HepG2 (cell line): ENCODE results near the gene ZNF865. TPM values are rescaled to one million over a fixed set of nuclear protein-coding genes. Genes with fewer than 3 reads are reported as not detected.

Experiments
- DPF2 ChIP-seq: sonication (generic); formaldehyde crosslinking; IDR thresholded peaks from 2 replicates; pipeline ENCODE4 v1.4.0; 2020; ENCODE audit warnings: mild to moderate bottlenecking, low read depth, missing genetic modification reagents, borderline replicate concordance
- EP300 ChIP-seq, 3 experiments: sonication (generic) in 1 of 3; formaldehyde crosslinking in 1 of 3; IDR thresholded peaks; 2 replicates each; pipeline versions ENCODE4 v1.5.1 to v1.6.1; 2011 to 2020; ENCODE audit warnings: low read depth in 2 of 3, low read length in 2 of 3, borderline replicate concordance in 1 of 3, improper control_type of control experiment in 1 of 3, mild to moderate bottlenecking in 1 of 3, missing genetic modification reagents in 1 of 3, moderate library complexity in 1 of 3
- GATAD1 ChIP-seq: IDR thresholded peaks from 2 replicates; pipeline ENCODE4 v1.6.1; 2016; ENCODE audit warnings: missing genetic modification reagents, missing compliant biosample characterization
- IRF9 ChIP-seq: sonication (generic); formaldehyde crosslinking; IDR thresholded peaks from 2 replicates; pipeline ENCODE4 v1.8.0; 2022; ENCODE audit warnings: missing genetic modification reagents, mild to moderate bottlenecking, borderline replicate concordance
- KLF9 ChIP-seq: IDR thresholded peaks from 2 replicates; pipeline ENCODE4 v1.6.1; 2016; ENCODE audit warnings: low read depth
- MAZ ChIP-seq, 2 experiments: sonication (generic) in 1 of 2; formaldehyde crosslinking in 1 of 2; IDR thresholded peaks; 2 replicates each; pipeline versions ENCODE4 v1.5.0 to v1.6.1; 2012 to 2020; ENCODE audit warnings: low read depth in 2 of 2, mild to moderate bottlenecking in 2 of 2, borderline replicate concordance in 1 of 2, improper control_type of control experiment in 1 of 2, low read length in 1 of 2, missing genetic modification reagents in 1 of 2, moderate library complexity in 1 of 2
- NONO ChIP-seq, 2 experiments: fragments of 450-650 bp in 1 of 2; sonication (generic) in 1 of 2; formaldehyde crosslinking in 1 of 2; IDR thresholded peaks in 1 of 2; conservative IDR thresholded peaks in 1 of 2; 2 replicates each; pipeline versions ENCODE4 v1.6.1 to v1.8.0; 2017 to 2022; ENCODE audit warnings: mild to moderate bottlenecking in 1 of 2, missing genetic modification reagents in 1 of 2, moderate library complexity in 1 of 2
- TP53 ChIP-seq: sonication (generic); formaldehyde crosslinking; conservative IDR thresholded peaks from 2 replicates; pipeline ENCODE4 v1.4.0; 2020; ENCODE audit warnings: missing genetic modification reagents
- ZBTB14 ChIP-seq: sonication (generic); formaldehyde crosslinking; IDR thresholded peaks from 2 replicates; pipeline ENCODE4 v1.4.0; 2020; ENCODE audit warnings: missing genetic modification reagents
- ZFY ChIP-seq: sonication (generic); formaldehyde crosslinking; IDR thresholded peaks from 2 replicates; pipeline ENCODE4 v1.4.0; 2020; ENCODE audit warnings: missing genetic modification reagents
- ZNF275 ChIP-seq: sonication (generic); formaldehyde crosslinking; IDR thresholded peaks from 2 replicates; pipeline ENCODE4 v1.8.0; 2022; ENCODE audit warnings: missing genetic modification reagents, mild to moderate bottlenecking, inconsistent platforms, borderline replicate concordance
- ZNF710 ChIP-seq: sonication (generic); formaldehyde crosslinking; IDR thresholded peaks from 2 replicates; pipeline ENCODE4 v1.5.0; 2020; ENCODE audit warnings: mild to moderate bottlenecking, missing genetic modification reagents, borderline replicate concordance
- ZNF784 ChIP-seq: sonication (generic); formaldehyde crosslinking; IDR thresholded peaks from 2 replicates; pipeline ENCODE4 v1.5.1; 2020; ENCODE audit warnings: missing genetic modification reagents, mild to moderate bottlenecking, borderline replicate concordance
- ZSCAN29 ChIP-seq: sonication (generic); formaldehyde crosslinking; conservative IDR thresholded peaks from 2 replicates; pipeline ENCODE4 v1.4.0; 2020; ENCODE audit warnings: mild to moderate bottlenecking, missing genetic modification reagents
- polyA plus RNA-seq, 8 experiments: library from polyadenylated mRNA; depleted of rRNA in 3 of 8; stranded (reverse) in 7 of 8; unstranded in 1 of 8; fragments of >200 nt; fragmentation: Illumina TruSeq in 4 of 8; extraction: Trizol in 4 of 8; gene quantifications; 2 replicates each; pipeline versions ENCODE4 v1.2.1 to v1.2.3, GENCODE V29; 2011 to 2016; ENCODE audit warnings: low read depth in 4 of 8, missing spikeins in 1 of 8, mixed read lengths in 1 of 8; ENCODE audit not compliant: insufficient read depth in 1 of 8
- total RNA-seq, 5 experiments: library from RNA; depleted of rRNA; stranded (reverse); fragments of >200 nt; fragmentation: Illumina TruSeq; extraction: Trizol; gene quantifications; 2 replicates each; pipeline ENCODE4 v1.2.3, GENCODE V29; 2016; ENCODE audit warnings: low read depth in 1 of 5

Gene ZNF865
- total and polyA plus RNA-seq, 2 of the 13 experiments (the other 11 are each of a cell fraction or from before 2014, with no cell fraction given), result 0.93 to 1.0 TPM

- peak; percentile 89 for TF ChIP-seq ZBTB14
- peak; percentile 54; the same call in 1 of the 2 replicates for TF ChIP-seq ZSCAN29 (CRISPR knock-in tag)
- TF ChIP-seq KLF9 (CRISPR knock-in tag), result no peak
- peak; percentile 76 for TF ChIP-seq IRF9 (CRISPR knock-in tag)
- TF ChIP-seq TP53 (CRISPR knock-in tag), result no peak
- TF ChIP-seq MAZ (IDR thresholded peaks at IDR 0.05; ENCODE audit: borderline replicate concordance, low read depth, low read length), result peak; percentile 54; the same call in 1 of the 2 replicates
- peak; percentile 41 for TF ChIP-seq MAZ (CRISPR knock-in tag; IDR thresholded peaks at IDR 0.05; ENCODE audit: low read depth)
- peak; percentile 70 for TF ChIP-seq ZFY (CRISPR knock-in tag)
- TF ChIP-seq EP300 (IDR thresholded peaks at IDR 0.05; ENCODE audit: low read depth in 2 of 2, low read length in 2 of 2), result no peak
- no peak for TF ChIP-seq EP300 (CRISPR knock-in tag; IDR thresholded peaks at IDR 0.05; ENCODE audit: borderline replicate concordance)
- TF ChIP-seq ZNF275, result no peak
- no peak for TF ChIP-seq DPF2 (CRISPR knock-in tag)
- 0 out of 2 replicates have a peak, but pooled peaks have one; percentile 8 for TF ChIP-seq ZNF710 (CRISPR knock-in tag)
- peak; percentile 24; the same call in 1 of the 2 replicates for TF ChIP-seq ZNF784 (CRISPR knock-in tag)
- no peak for TF ChIP-seq NONO (IDR thresholded peaks at IDR 0.05)
- peak; percentile 37; the same call in 1 of the 2 replicates for TF ChIP-seq NONO (CRISPR knock-in tag; conservative IDR thresholded peaks at IDR 0.05)
- TF ChIP-seq GATAD1, result peak; percentile 81
Observed at GRCh38 chr19:55654868-55655647, 49.6 kb downstream of the ZNF865 start, which contains the start of gene U2AF2 (continued).
